GM18499 (cell line): ENCODE measurements around the gene RC3H1.
"Not testable (repeated sequence)": the region's sequence is repeated elsewhere in the genome, so short reads cannot be mapped to it uniquely, and the experiment has no call there.

Source experiments
- ATAC-seq: cut with Tn5 transposase; IDR thresholded peaks from one replicate; pipeline ENCODE4 v1.9.1; 2021; ENCODE audit warnings: moderate number of reproducible peaks; ENCODE audit not compliant: insufficient read depth, unreplicated experiment

Gene RC3H1

GRCh38 chr1:173960625-173961024 is 61.5 kb downstream of the RC3H1 start:
- no peak for ATAC-seq

DNA sequence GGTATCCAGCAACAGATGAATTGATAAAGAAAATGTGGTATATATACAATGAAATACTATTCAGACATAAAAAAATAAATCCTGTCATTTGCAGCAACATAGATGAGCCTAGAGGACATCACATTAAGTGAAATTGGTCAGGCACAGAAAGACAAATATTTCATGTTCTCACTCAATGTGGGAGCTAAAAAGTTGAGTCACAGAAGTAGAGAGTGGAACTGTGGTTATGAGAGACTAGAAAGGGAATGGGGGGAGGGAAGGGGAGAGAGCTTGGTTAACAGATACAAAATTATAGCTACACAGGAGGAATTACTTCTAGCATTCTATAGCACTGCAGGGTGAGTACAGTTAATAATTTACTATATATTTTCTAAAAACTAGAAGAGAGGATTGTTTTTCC is 68.0 kb downstream of the RC3H1 start:
- ATAC-seq = no peak

DNA sequence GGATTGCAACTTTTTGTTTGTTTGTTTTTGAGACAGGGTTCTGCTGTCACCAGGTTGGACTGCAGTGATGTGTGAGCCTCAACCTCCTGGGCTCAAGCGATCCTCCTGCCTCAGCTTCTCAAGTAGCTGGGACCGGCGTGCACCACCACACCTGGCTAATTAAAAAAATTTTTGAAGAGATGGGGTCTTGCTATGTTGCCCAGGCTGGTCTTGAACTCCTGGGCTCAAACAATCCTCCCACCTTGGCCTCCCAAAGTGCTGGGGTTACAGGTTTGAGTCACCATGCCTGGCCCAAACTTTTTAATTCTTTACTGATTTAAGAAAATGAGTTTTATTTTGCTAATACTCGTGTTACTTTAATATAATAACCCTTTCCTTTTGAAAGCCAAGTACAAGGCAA is 73.6 kb downstream of the RC3H1 start:
- ATAC-seq = no peak

DNA sequence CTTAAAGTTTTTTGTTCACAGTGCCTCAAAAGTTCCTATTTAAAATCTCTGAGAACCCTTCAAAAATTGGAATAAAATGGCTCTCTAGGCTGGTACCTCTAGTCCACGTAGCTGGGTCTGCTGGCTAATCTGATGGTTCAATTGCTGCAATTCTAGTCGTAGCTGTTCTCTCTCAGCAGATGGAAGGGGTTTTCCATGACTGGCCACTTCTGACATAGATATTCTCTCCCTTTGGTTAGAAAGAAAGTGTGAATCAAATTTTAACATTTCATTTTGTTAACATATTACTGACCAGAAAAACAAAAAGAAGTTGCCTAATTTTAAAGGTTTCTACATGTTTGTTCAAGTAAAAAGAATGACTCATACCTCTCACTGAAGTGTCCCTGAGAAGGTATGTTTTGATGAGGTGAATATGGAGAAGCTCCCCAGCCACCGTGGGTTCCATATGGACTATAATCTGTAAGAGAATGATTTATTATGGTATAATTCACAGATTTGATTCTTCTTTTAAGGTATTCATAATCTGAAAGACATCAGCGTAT is 75.7 kb downstream of the RC3H1 start:
- no peak for ATAC-seq

GRCh38 chr1:173937062-173937461 is 85.1 kb downstream of the RC3H1 start:
- no peak for ATAC-seq

- ATAC-seq = no peak
These were observed 87.7 kb downstream of the RC3H1 start for GRCh38 chr1:173934440-173934839.

DNA sequence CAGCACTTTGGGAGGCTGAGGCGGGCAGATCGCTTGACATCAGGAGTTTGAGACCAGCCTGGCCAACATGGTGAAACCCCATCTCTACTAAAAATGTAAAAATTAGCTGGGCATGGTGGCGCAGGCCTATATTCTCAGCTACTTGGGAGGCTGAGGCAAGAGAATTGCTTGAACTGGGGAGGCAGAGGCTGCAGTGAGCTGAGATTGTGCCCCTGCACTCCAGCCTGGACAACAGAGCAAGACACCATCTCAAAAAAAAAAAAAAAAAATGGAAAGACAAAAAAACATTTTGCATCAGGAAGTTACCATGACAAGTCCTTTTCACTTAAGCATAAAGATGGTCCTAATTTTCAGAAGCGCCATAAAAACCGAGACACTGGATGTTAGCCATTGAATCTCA is 91.6 kb downstream of the RC3H1 start:
- not testable (repeated sequence) for ATAC-seq

GRCh38 chr1:173925306-173926242 is 96.6 kb downstream of the RC3H1 start:
- ATAC-seq = no peak

- ATAC-seq = no peak
These were observed 101.3 kb downstream of the RC3H1 start for GRCh38 chr1:173920861-173921260.

DNA sequence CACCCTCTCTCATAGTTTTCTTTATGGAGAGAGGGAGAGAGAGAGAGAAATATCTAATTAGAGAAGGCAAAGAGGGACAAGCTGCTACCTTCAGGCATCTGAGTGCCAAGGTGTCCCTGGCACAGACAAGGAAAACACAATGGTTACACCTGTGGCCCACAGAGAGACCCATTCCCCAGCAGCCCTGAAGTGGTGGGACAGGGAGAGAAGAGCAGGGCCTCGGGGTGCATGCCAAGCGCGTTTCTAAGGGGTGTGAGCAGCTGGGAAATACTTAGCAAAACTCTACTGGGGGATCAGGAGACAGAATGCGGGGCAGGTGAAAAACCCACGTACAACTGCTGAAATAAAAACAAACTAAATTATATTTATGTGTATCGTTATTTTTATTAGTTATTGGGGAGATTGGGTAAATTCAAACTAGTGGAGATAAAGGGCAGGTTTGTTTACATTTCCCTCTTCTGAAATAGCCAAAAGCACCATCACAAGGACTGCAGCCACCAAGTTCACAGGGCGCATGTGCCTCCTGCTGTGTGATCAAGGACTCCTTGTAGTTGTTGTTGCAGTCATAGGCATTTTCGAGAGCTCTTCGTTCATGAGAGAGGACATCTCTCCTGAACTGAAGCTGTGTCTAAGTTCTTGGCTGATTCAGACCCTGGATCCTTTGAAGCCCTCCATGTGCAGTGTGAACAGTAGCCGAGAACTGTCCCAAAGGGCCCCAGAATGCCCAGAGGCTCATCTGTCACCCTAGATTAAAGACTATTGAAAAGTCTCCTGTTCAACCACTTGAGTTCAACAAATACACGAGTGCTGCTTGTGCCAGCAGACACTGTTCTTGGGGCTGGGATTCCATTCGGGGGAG is 104.3 kb downstream of the RC3H1 start:
- ATAC-seq = no peak

GRCh38 chr1:173917149-173917548 is 105.0 kb downstream of the RC3H1 start, which contains the start of gene SERPINC1:
SERPINC1 (minus strand) TSS chr1:173917327; CDS start chr1:173917259, 68 bp downstream.
- no peak for ATAC-seq

DNA sequence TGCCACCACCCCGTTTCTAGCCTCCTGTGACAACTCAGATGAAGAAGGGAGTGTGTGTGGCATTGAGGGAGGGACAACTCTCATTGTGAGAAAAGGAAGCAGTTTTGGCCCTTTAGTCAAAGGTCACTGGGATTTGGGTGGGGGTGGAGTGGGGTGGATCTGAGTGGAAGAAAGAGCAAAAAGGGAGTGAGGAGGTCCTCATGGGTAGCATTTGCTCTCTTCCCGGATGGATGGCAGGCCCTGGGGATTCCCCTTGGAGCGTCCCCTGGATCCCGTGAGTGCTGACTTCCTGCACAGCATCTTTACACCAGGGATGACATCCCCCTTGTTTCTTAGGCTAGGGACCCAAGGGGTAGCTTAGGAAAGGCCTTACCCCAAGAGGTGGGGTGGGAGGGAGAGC is 105.5 kb downstream of the RC3H1 start:
- ATAC-seq = no peak

DNA sequence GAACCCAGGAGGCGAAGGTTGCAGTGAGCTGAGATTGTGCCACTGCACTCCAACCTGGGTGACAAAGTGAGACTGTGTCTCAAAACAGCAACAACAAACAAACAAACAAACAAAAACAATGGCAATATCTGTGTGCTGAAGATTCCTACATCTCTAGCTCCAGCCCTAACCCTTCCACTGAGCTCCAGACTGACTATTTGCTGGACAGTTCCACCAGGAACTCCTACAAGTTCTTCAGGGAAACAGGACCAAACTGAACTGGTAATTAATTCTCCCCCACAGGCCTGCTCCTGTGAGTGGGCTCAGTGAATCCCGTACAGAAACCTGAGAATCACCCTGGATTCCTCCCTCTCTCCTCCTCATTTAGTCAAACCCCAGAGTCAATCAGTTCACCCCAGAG is 106.6 kb downstream of the RC3H1 start:
- no peak for ATAC-seq

DNA sequence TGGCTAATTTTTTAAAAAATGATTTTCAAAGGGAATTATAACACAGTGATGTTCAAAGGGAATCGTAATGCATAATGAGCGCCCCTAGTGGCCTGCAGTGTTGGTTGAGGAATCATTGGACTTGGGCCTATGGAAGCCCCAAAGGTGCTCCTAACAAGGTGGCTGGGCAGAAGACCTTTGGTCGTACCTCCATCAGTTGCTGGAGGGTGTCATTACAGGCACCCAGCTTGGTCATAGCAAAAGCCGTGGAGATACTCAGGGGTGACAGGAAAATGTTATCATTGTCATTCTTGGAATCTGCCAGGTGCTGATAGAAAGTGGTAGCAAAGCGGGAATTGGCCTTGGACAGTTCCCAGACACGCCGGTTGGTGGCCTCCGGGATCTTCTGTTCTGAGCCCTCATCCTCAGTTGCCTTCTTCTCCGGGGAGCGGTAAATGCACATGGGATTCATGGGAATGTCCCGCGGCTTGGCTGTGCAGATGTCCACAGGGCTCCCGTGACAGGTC is 107.7 kb downstream of the RC3H1 start:
- no peak for ATAC-seq

GRCh38 chr1:173913111-173913510 is 109.0 kb downstream of the RC3H1 start:
- no peak for ATAC-seq

- no peak for ATAC-seq
These were observed 118.2 kb downstream of the RC3H1 start for GRCh38 chr1:173903827-173904531.

DNA sequence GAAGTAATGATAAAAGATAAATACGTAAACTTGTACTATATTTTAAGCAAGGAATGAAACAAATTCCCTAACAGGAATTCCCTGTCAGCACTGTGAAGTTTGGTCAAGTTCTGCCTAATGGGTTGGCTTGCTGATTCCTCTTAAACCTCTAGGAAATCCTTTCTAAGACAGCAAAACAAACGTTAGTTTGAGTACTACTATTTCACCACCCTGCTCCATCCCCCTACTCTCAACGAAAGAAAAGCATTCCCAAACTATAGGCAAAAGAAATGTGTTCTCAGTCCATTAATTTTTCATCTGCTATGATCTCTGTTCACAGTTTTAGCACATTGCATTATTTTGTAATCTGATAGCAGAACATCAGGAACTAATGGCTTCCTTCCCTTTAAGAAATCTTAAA is 121.2 kb downstream of the RC3H1 start:
- no peak for ATAC-seq

GRCh38 chr1:173900427-173900826 is 121.7 kb downstream of the RC3H1 start:
- ATAC-seq = no peak

DNA sequence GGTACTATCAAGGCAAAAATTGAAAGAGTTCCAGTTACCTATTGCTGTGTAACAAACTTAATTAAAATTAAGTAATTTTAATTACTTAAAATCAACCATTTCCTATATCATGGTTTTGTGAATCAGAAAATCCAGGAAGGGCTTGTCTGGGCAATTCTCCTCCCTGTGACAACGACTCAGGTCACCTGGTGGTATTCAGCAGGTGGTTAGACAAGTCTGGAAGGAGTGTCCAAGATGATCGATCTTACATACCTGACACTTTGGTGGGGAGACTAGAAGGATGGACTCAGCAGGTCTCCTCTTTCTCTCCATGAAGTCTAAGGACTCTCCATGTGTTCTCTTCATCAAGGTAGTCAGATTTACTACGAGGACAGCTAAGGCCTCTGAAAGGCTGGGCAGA is 128.0 kb downstream of the RC3H1 start:
- ATAC-seq = no peak

DNA sequence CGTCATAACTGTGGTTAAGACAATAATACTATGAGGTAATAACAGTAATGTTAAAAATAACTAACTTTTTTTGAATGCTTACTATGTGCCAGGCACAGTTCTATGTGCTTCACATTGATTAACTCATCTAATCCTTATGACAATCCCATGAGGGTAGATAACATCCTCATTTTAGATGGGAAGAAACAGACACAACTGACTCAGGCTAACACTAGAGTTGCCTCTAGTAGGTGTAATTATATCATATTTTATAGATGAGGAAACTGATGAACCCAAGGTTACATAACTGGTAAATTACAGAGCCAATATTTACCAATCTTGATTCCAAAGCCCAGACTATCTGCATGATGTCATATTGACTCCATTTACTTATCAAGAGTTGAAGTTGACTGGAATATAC is 128.5 kb downstream of the RC3H1 start:
- no peak for ATAC-seq
